ENCODE measurements around the gene WDHD1. TPM values are rescaled to one million over a fixed set of nuclear protein-coding genes. Genes with fewer than 3 reads are reported as not detected.

The WDHD1 gene
- total and polyA plus RNA-seq, 10 donors = 1.4 to 6.3 (median 3.8) TPM

DNA sequence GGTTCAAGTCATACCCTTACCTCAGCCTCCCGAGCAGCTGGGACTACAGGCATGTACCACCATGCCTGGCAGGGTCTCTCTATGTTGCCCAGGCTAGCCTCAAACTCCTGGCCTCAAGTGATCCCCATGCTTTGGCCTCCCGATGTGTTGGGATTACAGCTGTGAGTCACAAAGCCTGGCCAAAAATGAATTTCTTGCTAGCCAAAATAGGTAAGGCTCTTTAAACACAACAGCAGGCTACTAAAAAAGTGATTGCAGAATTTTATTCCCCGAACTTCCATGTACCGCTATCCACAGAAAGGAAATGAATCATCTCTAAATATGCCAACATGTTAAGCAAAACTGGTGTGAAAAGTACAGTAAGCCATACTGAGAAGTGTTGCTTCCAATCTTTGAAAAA is 50.6 kb downstream of the WDHD1 start:
- peaks cover 0 to 6% (median 0%) of the 10 kb centered on the region in 6 donors for H3K4me1 ChIP-seq
- H3K9me3 ChIP-seq = no peaks in the 10 kb centered on the region
- H3K4me3 ChIP-seq = no peak overlapping the region
- DNase-seq = no peak
- intact Hi-C loops (cut with DNase I; ENCODE audit: low total_unique reads) = no loop called here
- TF ChIP-seq POLR2A (IDR thresholded peaks at IDR 0.05) (no peak), POLR2AphosphoS5 (IDR thresholded peaks at IDR 0.05) (no peak)
- TF ChIP-seq, protein P1, sequence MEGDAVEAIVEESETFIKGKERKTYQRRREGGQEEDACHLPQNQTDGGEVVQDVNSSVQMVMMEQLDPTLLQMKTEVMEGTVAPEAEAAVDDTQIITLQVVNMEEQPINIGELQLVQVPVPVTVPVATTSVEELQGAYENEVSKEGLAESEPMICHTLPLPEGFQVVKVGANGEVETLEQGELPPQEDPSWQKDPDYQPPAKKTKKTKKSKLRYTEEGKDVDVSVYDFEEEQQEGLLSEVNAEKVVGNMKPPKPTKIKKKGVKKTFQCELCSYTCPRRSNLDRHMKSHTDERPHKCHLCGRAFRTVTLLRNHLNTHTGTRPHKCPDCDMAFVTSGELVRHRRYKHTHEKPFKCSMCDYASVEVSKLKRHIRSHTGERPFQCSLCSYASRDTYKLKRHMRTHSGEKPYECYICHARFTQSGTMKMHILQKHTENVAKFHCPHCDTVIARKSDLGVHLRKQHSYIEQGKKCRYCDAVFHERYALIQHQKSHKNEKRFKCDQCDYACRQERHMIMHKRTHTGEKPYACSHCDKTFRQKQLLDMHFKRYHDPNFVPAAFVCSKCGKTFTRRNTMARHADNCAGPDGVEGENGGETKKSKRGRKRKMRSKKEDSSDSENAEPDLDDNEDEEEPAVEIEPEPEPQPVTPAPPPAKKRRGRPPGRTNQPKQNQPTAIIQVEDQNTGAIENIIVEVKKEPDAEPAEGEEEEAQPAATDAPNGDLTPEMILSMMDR (IDR thresholded peaks at IDR 0.05 in 8 of 11, conservative IDR thresholded peaks at IDR 0.05 in 3 of 11) = no peak
- peaks cover 0 to 13% (median 0%) of the 10 kb centered on the region in 6 donors for H3K36me3 ChIP-seq
- no peaks in the 10 kb centered on the region for H3K27me3 ChIP-seq (replicated peaks in 1 of 7)
- WGBS, 5 donors = 63 to 87% (median 76%) methylated on average over 4 of the region's 4 CpGs
- H3K27ac ChIP-seq = no peak overlapping the region

DNA sequence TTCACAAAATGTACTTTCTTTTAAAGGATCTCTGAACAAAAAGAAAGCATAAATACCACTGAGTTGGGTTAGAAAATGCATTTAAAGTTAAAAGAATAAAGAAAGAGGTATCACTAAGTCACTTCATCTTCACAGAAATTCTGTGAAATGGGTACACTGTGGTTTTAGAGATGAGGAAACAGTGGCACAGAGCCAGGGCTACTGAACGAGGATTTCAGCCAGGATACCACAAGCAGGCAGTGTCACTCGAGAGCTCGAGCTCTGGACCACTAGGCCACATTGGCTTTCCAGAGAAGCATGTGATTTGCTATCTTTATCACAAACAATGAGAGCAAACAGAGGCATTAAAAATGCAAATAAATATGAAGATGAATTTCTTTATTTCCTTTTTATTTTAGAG is 51.0 kb downstream of the WDHD1 start:
- H3K36me3 ChIP-seq = peaks cover 0 to 12% (median 0%) of the 10 kb centered on the region in 6 donors
- H3K9me3 ChIP-seq = no peaks in the 10 kb centered on the region
- DNase-seq = no peak
- H3K4me1 ChIP-seq = peaks cover 0 to 6% (median 0%) of the 10 kb centered on the region in 6 donors
- H3K4me3 ChIP-seq = no peak overlapping the region
- H3K27ac ChIP-seq = no peak overlapping the region
- no peaks in the 10 kb centered on the region for H3K27me3 ChIP-seq (replicated peaks in 1 of 7)
- TF ChIP-seq POLR2A (IDR thresholded peaks at IDR 0.05) = no peak
- TF ChIP-seq, protein P1 (IDR thresholded peaks at IDR 0.05 in 8 of 11, conservative IDR thresholded peaks at IDR 0.05 in 3 of 11) = no peak
- TF ChIP-seq POLR2AphosphoS5 (IDR thresholded peaks at IDR 0.05) = no peak
- intact Hi-C loops (cut with DNase I; ENCODE audit: low total_unique reads) = no loop called here
- WGBS, 5 donors = 49 to 73% (median 60%) methylated on average over 3 of the region's 3 CpGs

DNA sequence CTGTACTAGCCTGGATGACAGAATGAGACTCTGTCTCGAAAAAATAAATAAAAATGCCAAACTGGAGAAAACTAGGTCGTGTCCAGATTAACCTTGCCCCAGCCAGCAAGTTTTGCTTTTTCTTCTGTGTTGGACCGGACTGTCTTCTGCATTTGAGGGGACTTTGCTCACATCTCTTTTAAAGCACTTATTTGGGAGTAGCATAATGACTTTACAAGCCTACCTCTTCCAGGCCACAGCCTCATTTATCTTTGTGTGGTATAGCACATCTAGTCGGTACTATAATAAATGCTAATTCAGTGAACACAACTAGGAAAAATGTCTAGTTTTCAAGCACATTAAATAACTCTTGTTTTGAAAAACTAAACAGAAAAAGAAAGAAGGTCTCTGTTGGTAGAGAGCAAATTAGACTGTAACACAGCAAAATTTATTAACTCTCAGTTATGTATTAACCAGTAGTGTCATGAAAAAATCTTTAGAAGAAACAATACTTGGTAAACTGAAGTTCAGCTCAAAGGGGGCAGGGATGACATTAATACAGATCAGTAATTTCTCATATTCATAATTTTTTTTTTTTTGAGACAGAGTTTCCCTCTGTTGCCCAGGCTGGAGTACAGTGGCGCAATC is 52.0 kb downstream of the WDHD1 start:
- Histone ChIP-seq H3K36me3 (peaks cover 0 to 7% (median 0%) of the 10 kb centered on the region in 6 donors), H3K4me1 (peaks cover 0 to 6% (median 0%) of the 10 kb centered on the region in 6 donors), H3K4me3 (no peak overlapping the region), H3K9me3 (no peaks in the 10 kb centered on the region), H3K27ac (no peak overlapping the region), H3K27me3 (replicated peaks in 1 of 7) (no peaks in the 10 kb centered on the region)
- intact Hi-C loops (cut with DNase I; ENCODE audit: low total_unique reads) = no loop called here
- WGBS, 5 donors = 81 to 91% (median 89%) methylated on average over 5 of the region's 5 CpGs
- TF ChIP-seq, protein P1 (IDR thresholded peaks at IDR 0.05 in 8 of 11, conservative IDR thresholded peaks at IDR 0.05 in 3 of 11) = no peak
- TF ChIP-seq POLR2A (IDR thresholded peaks at IDR 0.05) = no peak
- no peak for TF ChIP-seq POLR2AphosphoS5 (IDR thresholded peaks at IDR 0.05)
- DNase-seq = no peak

DNA sequence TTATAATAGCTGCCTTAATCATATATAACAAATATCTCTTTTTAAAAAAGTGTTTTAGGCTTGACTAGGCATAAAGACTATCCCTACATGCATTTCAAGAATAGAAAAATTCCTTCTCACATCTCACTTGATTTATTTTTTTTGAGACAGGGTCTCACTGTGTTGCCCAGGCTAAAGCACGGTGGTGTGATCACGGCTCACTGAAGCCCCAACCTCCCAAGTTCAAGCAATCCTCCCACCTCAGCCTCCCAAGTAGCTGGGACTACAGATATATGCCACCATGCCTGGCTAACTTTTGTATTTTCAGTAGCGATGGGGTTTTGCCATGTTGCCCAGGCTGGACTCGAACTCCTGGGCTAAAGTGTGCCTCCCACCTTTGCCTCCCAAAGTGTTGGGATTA is 59.4 kb downstream of the WDHD1 start:
- DNase-seq = no peak
- Histone ChIP-seq H3K27ac (no peak overlapping the region), H3K4me1 (no peaks in the 10 kb centered on the region), H3K27me3 (replicated peaks in 1 of 7) (no peaks in the 10 kb centered on the region), H3K9me3 (no peaks in the 10 kb centered on the region), H3K4me3 (no peak overlapping the region), H3K36me3 (peaks cover 0 to 36% (median 0%) of the 10 kb centered on the region in 6 donors)
- 95 to 99% (median 97%) methylated on average over 4 of the region's 4 CpGs for WGBS, 5 donors
- intact Hi-C loops (cut with DNase I; ENCODE audit: low total_unique reads) = no loop called here
- TF ChIP-seq POLR2AphosphoS5 (IDR thresholded peaks at IDR 0.05) (no peak), POLR2A (IDR thresholded peaks at IDR 0.05) (no peak)
- TF ChIP-seq, protein P1 (IDR thresholded peaks at IDR 0.05 in 8 of 11, conservative IDR thresholded peaks at IDR 0.05 in 3 of 11) = no peak
